Panc1 (cell line): ENCODE results near the gene ZNF865.

Experiments used
- TF ChIP-seq, protein P1 (sequence below): fragments of 450-650 bp; IDR thresholded peaks from 2 replicates; pipeline ENCODE4 v1.5.1; 2017; ENCODE audit warnings: mild to moderate bottlenecking
- TF ChIP-seq, protein P2 (sequence below), 2 experiments: IDR thresholded peaks; 2 replicates each; pipeline ENCODE4 v1.6.1; 2011 to 2012; ENCODE audit warnings: low read depth in 2 of 2, control low read depth in 1 of 2, low read length in 1 of 2, mild to moderate bottlenecking in 1 of 2, moderate library complexity in 1 of 2; ENCODE audit not compliant: insufficient read depth in 1 of 2

DNA sequence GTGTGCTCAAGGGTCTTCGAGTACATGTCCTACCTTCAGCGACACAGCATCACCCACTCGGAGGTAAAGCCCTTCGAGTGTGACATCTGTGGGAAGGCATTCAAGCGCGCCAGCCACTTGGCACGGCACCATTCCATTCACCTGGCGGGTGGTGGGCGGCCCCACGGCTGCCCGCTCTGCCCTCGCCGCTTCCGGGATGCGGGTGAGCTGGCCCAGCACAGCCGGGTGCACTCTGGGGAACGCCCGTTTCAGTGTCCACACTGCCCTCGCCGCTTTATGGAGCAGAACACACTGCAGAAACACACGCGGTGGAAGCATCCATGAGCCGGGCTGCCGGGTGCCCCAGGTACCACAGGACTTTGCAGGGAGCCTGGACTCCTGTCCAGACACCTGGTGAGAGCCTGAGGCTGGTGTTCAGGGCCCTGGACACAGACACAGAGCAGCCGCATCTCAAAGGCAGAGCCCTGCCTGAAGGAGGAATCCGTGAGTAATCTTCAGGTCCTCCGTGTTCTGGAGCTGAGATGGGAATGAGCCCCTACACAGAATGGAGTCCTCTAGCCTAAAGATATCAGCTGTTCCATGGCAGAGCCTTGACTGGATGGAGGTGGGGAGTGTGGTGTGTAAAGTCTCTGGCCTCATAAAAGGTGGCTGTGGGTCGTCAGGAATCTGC, 39.5 kb downstream of the ZNF865 start:
- TF ChIP-seq, protein P1, sequence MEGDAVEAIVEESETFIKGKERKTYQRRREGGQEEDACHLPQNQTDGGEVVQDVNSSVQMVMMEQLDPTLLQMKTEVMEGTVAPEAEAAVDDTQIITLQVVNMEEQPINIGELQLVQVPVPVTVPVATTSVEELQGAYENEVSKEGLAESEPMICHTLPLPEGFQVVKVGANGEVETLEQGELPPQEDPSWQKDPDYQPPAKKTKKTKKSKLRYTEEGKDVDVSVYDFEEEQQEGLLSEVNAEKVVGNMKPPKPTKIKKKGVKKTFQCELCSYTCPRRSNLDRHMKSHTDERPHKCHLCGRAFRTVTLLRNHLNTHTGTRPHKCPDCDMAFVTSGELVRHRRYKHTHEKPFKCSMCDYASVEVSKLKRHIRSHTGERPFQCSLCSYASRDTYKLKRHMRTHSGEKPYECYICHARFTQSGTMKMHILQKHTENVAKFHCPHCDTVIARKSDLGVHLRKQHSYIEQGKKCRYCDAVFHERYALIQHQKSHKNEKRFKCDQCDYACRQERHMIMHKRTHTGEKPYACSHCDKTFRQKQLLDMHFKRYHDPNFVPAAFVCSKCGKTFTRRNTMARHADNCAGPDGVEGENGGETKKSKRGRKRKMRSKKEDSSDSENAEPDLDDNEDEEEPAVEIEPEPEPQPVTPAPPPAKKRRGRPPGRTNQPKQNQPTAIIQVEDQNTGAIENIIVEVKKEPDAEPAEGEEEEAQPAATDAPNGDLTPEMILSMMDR, result no peak
- TF ChIP-seq, protein P2, sequence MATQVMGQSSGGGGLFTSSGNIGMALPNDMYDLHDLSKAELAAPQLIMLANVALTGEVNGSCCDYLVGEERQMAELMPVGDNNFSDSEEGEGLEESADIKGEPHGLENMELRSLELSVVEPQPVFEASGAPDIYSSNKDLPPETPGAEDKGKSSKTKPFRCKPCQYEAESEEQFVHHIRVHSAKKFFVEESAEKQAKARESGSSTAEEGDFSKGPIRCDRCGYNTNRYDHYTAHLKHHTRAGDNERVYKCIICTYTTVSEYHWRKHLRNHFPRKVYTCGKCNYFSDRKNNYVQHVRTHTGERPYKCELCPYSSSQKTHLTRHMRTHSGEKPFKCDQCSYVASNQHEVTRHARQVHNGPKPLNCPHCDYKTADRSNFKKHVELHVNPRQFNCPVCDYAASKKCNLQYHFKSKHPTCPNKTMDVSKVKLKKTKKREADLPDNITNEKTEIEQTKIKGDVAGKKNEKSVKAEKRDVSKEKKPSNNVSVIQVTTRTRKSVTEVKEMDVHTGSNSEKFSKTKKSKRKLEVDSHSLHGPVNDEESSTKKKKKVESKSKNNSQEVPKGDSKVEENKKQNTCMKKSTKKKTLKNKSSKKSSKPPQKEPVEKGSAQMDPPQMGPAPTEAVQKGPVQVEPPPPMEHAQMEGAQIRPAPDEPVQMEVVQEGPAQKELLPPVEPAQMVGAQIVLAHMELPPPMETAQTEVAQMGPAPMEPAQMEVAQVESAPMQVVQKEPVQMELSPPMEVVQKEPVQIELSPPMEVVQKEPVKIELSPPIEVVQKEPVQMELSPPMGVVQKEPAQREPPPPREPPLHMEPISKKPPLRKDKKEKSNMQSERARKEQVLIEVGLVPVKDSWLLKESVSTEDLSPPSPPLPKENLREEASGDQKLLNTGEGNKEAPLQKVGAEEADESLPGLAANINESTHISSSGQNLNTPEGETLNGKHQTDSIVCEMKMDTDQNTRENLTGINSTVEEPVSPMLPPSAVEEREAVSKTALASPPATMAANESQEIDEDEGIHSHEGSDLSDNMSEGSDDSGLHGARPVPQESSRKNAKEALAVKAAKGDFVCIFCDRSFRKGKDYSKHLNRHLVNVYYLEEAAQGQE (IDR thresholded peaks at IDR 0.05; ENCODE audit: insufficient read depth in 1 of 2, low read depth in 2 of 2, low read length in 1 of 2), result no peak
